NCI-H2196 treated with DMSO at 0.1 percent for 48 hours (cell line): ENCODE data around the gene IL36RN.
"Not testable (repeated sequence)": the region's sequence is repeated elsewhere in the genome, so short reads cannot be mapped to it uniquely, and the experiment has no call there.

Experiments
- DNase-seq: peaks from one replicate; lab custom pipeline; 2025; ENCODE audit not compliant: unreplicated experiment; lab: John Stamatoyannopoulos, UW

Gene IL36RN

GRCh38 chr2:113072584-113072983 is 13.6 kb downstream of the IL36RN start:
- no peak for DNase-seq

DNA sequence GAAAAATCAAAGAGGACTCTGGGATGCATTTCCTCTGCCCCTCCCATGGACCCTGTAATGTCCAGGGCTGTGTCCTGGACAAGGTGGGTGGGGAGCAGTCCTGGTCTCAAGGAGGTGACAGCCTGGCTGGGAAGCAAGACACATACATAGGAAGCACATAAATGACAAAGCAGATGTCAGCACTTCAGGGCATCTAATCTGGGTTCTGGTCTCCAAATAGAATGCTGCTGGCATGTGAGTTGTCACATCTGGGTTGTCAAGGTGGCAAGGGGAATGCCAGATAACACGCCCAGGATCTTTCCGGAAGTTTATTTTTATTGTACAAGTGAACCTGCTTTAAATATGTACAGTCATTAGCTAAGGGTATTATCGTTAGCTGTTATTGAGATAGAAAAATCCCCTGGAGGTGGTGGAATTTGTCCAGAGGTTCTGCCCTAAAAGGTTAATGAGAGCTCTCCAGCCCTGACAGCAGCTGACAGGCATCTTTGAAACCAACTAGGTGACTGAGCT is 14.4 kb downstream of the IL36RN start:
- DNase-seq, result no peak

DNA sequence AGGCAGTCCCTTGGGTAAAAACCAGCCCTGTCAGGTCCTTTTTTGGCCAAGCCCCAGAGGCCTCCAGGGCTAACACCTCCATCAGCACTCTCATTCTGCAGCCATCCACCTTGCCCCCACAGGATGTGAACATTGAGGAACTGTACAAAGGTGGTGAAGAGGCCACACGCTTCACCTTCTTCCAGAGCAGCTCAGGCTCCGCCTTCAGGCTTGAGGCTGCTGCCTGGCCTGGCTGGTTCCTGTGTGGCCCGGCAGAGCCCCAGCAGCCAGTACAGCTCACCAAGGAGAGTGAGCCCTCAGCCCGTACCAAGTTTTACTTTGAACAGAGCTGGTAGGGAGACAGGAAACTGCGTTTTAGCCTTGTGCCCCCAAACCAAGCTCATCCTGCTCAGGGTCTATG is 16.0 kb downstream of the IL36RN start:
- no peak for DNase-seq

GRCh38 chr2:113075600-113075999 is 16.6 kb downstream of the IL36RN start:
- no peak for DNase-seq

DNA sequence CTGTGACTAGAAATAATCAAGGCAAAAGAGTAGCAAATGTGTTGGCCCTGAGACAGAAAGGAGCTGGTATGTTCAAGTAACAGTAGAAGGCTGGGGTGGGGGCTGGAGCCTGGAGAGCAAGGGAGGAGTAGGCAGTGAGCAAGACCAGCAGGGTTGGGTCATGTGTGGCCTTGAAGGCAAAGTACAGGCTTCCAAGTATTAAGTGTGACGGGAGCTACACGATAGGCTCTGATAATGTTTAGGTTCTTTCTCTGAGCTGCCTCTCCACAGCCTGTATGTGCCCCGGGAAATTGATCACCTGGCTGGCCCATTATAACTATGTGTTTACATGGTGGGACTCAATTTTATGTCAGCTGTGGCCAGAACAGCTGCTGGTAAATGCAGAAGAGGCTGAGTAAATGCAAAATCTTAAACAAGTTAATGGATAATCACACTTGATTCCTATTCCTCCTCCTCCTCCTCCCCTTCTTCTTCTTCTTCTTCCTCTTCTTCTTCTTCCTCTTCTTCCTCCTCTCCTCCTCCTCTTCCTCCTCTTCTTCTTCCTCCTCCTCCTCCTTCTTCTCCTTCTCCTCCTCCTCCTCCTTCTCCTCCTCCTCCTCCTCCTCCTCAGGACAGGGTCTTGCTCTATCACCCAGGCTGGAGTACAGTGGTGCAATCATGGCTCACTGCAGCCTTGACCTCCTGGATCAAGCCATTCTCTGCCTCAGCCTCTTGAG is 18.1 kb downstream of the IL36RN start:
- no peak for DNase-seq

DNA sequence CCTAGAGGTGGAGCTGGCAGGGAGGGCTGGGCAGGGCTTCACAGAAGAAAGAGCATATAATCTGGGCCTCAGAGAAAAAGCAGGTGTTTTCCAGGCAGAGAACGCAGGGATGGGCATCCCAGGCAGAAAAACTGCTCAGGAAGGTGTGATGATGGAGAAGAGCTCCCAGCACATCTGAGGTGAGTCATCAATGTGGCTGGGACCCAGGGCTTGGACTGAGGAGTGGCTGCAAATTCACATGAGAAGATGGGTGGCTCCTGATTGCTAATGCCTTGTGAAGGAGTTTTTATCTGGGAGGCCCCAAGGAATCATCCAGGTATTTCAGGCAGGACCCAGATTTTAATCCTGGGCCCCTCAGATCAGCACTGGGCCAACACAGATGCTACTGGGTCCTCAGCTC is 18.9 kb downstream of the IL36RN start:
- no peak for DNase-seq

DNA sequence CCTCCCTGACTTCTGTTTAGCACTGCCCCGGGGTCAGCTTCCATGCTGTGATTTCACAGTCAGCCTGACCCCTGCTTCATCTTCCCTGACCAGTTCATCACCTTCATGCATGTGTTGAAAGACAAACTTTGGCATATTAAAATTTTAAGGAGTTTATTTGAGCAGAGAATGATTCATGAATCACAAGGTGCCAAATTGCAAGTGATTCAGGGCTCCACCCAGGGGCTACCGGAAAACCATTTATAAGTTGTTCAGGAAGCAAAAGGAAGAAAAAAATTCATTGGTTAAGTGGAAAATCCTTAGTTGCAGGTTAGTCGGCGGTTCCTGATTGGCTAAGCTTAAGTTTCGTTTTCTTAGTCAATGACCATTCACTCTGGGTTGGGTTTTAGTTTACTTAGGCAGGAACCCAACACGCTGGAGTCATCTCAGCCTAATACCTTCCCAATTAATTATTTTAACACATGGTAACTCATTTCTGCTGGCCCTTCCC is 19.4 kb downstream of the IL36RN start:
- DNase-seq, result peak; percentile 52

DNA sequence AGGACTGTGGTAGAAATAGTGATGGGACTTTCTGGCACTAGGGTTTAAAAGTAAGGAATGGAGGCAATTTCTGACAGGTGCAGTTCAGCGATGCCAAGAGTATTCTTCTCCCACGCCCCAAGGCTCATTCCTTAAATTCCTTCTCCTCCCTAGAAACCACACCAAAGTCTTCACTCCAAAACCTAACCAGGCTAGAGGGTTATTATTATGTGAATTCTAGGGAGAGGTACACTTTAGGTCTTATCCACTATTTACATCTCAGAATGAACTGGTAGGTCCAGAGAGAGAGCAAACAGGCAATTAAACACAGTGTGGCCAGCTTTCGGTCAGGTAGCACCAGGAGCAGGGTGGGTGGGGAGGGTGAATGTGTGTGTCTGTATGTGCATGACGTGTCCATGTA is 20.1 kb downstream of the IL36RN start:
- no peak for DNase-seq

DNA sequence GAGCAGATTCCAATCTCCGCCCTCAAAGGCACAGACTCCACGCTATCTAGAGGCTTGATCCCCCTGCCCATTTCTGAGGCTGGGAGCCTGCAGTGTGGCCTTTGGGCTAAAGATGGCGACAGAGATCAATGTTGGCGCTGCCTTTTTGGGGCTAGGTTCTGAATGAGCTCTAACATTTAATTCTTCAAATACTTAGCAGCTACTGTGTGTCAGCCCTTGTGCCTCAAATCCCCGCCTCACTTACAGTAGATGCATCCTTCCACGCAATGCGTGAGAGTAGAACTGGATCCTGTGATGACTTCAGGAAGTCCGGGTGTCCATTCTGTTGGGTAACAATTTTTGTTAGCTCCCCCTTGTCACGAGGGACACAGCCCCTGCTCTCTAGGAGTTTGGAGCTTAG is 21.1 kb downstream of the IL36RN start:
- no peak for DNase-seq

DNA sequence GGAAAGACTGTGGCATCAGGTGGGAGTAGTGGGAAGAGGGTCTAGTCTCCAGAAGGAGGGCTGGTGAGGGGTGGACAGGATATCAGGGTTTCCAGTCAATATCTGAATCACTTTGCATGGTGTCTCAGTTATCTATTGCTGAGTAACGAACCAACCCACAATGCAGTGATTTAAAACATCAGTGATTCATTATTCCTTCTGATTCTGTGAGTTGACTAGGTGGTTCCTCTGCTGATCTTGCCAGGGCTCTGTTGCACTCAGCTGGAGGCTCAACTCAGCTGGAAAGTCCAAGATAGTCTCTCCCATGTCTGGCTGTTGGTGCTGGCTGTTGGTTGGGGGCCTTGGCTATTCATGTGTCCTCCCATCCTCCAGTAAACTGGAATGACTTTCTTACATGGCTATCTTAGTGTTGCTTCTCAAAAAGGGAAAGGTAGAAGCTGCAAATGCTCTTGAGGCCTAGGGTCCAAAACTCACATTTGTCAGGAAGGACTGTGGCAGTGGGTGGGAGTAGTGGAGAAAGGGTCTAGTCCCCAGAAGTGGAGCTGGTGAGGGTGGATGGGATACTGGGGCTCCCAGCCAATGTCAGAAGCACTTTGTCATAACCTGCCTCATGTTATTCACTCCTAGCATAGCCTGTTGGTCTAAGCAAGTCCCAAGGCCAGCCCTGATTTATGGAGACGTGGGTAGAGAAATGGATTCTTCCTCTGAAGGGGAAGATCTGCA is 22.7 kb downstream of the IL36RN start:
- DNase-seq, result no peak

GRCh38 chr2:113083296-113083695 is 24.3 kb downstream of the IL36RN start:
- no peak for DNase-seq

GRCh38 chr2:113084249-113085000 is 25.4 kb downstream of the IL36RN start:
- no peak for DNase-seq

DNA sequence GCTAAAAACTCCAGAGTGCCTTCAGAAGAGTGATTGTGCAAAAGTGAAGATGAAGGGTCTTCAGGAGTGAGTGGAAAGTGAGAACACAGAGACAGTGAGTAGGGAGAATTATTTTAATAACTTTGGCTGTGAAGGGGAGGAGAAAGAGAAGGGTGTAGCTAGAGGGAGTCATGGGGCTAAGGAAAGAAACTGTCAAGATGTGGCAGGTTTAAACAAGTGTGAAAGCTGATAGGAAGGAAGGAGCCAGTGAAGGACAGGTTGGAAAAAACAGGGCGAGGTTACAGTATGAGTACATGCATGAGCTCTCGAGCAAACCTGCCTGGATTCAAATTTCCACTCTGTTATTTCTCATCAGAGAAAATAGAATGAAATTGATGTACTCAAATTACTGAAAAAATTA is 26.5 kb downstream of the IL36RN start:
- DNase-seq, result no peak

DNA sequence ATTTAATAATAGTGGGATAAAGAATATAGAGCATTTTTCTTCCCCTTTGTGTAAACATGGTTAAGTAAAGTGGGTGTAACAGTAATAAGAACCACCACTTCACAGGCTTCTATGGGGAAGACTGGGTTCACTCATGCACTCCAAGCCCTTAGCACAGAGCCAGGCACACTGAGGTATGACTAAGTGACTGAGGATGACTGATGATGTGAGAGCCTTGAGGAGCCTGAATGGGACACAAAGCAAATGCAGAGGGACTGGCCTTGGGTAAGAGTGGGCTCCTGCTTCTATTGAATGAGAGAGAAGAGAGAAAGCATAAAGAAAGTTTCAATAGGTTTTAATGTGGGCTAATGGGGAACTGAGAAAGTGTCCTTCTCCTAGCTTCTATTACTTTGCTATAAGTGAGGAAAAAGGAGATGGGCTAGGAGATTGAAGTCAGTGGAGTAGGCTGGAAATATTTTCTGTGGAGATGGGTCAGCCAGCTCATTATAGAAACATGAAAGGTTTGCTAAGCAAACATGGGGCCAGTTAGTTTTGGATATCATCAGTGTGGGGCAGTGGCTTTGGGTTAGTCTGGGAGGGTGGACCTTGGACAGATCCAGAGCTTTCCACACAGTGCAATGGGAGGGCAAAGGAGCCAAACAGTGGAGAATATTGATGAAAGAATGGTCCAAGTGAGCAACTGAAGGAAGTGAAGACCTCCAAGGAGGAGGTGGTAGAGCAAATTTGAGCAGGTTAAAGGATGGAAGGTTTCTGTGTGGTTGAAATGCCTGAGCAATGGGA is 29.4 kb downstream of the IL36RN start:
- DNase-seq, result no peak

GRCh38 chr2:113089916-113090315 is 30.9 kb downstream of the IL36RN start:
- DNase-seq, result no peak

GRCh38 chr2:113091231-113091896 is 32.4 kb downstream of the IL36RN start:
- no peak for DNase-seq

GRCh38 chr2:113092864-113093612 is 34.0 kb downstream of the IL36RN start:
- DNase-seq, result no peak

GRCh38 chr2:113093613-113093977 is 34.6 kb downstream of the IL36RN start:
- DNase-seq, result no peak

DNA sequence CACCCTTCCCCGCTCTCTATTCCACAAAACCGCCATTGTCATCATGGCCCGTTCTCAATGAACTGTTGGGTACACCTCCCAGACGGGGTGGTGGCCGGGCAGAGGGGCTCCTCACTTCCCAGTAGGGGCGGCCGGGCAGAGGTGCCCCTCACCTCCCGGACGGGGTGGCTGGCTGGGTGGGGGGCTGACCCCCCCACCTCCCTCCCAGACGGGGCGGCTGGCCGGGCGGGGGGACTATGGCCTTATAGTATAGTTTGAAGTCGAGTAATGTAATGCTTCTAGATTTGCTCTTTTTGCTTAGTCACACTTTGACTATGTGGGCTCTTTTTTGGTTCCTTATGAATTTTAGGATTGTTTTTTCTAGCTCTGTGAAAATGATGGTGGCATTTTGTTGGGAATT is 37.3 kb downstream of the IL36RN start:
- DNase-seq, result not testable (repeated sequence)
